Measurements from ENCODE around the gene KCNH4. TPM values are rescaled to one million over a fixed set of nuclear protein-coding genes. Genes with fewer than 3 reads are reported as not detected.

Gene KCNH4
- total RNA-seq, 1 experiment from 2014 or later, result 1.5 TPM

DNA sequence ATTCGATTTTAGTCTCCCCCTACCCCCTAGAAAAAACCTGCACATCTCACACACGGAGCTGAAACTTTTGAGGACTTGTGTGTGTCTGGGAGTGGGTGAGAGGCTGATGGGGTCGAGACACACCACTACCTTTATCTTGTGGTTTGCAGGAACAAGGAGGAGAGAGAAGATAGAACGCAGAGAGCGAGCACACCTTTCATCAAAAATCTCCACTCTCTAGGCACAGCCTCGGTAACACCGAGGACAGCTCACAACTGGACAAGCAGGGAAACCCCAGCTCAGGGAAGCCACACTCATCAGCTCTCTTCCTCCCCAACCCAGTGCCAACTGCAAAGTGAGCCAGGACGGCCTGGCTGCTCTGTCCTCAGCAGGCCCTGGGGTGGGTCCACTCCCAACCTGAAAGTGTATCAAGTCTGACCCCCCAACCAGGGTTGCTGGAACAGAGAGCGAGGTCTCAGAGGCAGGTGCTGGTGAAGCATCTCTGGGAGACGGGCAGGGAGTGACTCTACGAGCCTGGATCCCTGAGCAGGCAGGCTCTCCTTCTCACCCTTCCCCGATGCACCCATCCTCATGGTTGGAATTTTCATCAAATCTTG, 18.6 kb upstream of the KCNH4 start:
- Histone ChIP-seq H3K27ac (ENCODE audit: low read length) (no peak overlapping the region), H3K4me3 (ENCODE audit: low read depth in 2 of 2, low read length in 2 of 2) (no peak overlapping the region), H3K36me3 (ENCODE audit: control insufficient read depth, insufficient read depth, low read length) (0 out of 2 replicates have a peak, but pooled peaks cover 4% of the 10 kb centered on the region), H3K27me3 (ENCODE audit: control insufficient read depth, insufficient read depth, low read length) (no peaks in the 10 kb centered on the region), H3K9me3 (ENCODE audit: control insufficient read depth, insufficient read depth, low read depth, low read length) (no peaks in the 10 kb centered on the region), H3K4me1 (ENCODE audit: control insufficient read depth, insufficient read depth, low read length) (no peaks in the 10 kb centered on the region; the same call in 1 of the 2 replicates)
- ChIA-PET CTCF (no interaction called here), POLR2A (no interaction called here)
- intact Hi-C loops (cut with micrococcal nuclease; ENCODE audit: unreplicated experiment), result no loop called here
- no peak for ATAC-seq
- DNase-seq (ENCODE audit: low read depth, low spot score), result no peak
- no TSS peak for BruUV-seq (replicated peaks)
- in situ Hi-C loops (cut with HindIII; ENCODE audit: low pct_unique_long_range_greater_than_20kb, low sequenced_read_pairs), result no loop called here
- TF ChIP-seq, protein P1, sequence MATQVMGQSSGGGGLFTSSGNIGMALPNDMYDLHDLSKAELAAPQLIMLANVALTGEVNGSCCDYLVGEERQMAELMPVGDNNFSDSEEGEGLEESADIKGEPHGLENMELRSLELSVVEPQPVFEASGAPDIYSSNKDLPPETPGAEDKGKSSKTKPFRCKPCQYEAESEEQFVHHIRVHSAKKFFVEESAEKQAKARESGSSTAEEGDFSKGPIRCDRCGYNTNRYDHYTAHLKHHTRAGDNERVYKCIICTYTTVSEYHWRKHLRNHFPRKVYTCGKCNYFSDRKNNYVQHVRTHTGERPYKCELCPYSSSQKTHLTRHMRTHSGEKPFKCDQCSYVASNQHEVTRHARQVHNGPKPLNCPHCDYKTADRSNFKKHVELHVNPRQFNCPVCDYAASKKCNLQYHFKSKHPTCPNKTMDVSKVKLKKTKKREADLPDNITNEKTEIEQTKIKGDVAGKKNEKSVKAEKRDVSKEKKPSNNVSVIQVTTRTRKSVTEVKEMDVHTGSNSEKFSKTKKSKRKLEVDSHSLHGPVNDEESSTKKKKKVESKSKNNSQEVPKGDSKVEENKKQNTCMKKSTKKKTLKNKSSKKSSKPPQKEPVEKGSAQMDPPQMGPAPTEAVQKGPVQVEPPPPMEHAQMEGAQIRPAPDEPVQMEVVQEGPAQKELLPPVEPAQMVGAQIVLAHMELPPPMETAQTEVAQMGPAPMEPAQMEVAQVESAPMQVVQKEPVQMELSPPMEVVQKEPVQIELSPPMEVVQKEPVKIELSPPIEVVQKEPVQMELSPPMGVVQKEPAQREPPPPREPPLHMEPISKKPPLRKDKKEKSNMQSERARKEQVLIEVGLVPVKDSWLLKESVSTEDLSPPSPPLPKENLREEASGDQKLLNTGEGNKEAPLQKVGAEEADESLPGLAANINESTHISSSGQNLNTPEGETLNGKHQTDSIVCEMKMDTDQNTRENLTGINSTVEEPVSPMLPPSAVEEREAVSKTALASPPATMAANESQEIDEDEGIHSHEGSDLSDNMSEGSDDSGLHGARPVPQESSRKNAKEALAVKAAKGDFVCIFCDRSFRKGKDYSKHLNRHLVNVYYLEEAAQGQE (IDR thresholded peaks at IDR 0.05; ENCODE audit: insufficient read depth in 1 of 2, low read depth in 2 of 2, low read length in 1 of 2), result no peak
- TF ChIP-seq POLR2AphosphoS5 (IDR thresholded peaks at IDR 0.05; ENCODE audit: low read depth, low read length), result no peak
- TF ChIP-seq, protein P2, sequence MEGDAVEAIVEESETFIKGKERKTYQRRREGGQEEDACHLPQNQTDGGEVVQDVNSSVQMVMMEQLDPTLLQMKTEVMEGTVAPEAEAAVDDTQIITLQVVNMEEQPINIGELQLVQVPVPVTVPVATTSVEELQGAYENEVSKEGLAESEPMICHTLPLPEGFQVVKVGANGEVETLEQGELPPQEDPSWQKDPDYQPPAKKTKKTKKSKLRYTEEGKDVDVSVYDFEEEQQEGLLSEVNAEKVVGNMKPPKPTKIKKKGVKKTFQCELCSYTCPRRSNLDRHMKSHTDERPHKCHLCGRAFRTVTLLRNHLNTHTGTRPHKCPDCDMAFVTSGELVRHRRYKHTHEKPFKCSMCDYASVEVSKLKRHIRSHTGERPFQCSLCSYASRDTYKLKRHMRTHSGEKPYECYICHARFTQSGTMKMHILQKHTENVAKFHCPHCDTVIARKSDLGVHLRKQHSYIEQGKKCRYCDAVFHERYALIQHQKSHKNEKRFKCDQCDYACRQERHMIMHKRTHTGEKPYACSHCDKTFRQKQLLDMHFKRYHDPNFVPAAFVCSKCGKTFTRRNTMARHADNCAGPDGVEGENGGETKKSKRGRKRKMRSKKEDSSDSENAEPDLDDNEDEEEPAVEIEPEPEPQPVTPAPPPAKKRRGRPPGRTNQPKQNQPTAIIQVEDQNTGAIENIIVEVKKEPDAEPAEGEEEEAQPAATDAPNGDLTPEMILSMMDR (IDR thresholded peaks at IDR 0.05), result no peak
- no peak for TF ChIP-seq TCF7L2 (IDR thresholded peaks at IDR 0.05; ENCODE audit: low read depth, low read length)
- no peak for TF ChIP-seq SIN3A (IDR thresholded peaks at IDR 0.05; ENCODE audit: borderline replicate concordance, insufficient read depth, low read depth, low read length)

DNA sequence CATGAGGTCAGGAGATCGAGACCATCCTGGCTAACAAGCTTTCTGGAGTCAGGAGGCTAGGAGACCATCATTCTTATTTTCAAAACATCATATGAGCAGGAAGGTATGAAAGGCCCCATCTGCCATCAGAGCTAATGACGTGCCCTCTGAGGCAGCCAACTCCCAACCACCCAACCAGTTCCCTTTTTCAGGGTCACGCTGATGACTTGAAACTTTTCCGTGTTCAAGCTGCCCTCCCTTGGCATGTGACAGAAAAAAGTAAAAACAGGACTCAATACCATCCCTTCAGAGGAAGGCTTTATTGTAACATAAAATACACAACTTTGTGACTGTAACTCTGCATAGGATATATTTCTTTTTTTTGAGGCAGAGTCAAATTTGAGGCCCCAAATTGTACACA, 18.0 kb upstream of the KCNH4 start:
- no peak overlapping the region for H3K27ac ChIP-seq (ENCODE audit: low read length)
- in situ Hi-C loops (cut with HindIII; ENCODE audit: low pct_unique_long_range_greater_than_20kb, low sequenced_read_pairs), result no loop called here
- ChIA-PET POLR2A (interaction anchor here (0.7 kb wide), 1 partner anchor 71 kb away, joined by 3 read pairs; no protein-coding TSS in a partner anchor), CTCF (interaction anchor here (1.5 kb wide), 1 partner anchor 23 kb away, joined by 4 read pairs; no protein-coding TSS in a partner anchor)
- ATAC-seq, result no peak
- TF ChIP-seq, protein P2 (IDR thresholded peaks at IDR 0.05), result no peak
- TF ChIP-seq TCF7L2 (IDR thresholded peaks at IDR 0.05; ENCODE audit: low read depth, low read length), result no peak
- no peak for TF ChIP-seq SIN3A (IDR thresholded peaks at IDR 0.05; ENCODE audit: borderline replicate concordance, insufficient read depth, low read depth, low read length)
- TF ChIP-seq, protein P1 (IDR thresholded peaks at IDR 0.05; ENCODE audit: insufficient read depth in 1 of 2, low read depth in 2 of 2, low read length in 1 of 2), result no peak
- no peak for TF ChIP-seq POLR2AphosphoS5 (IDR thresholded peaks at IDR 0.05; ENCODE audit: low read depth, low read length)
- no peaks in the 10 kb centered on the region for H3K36me3 ChIP-seq (ENCODE audit: control insufficient read depth, insufficient read depth, low read length)
- DNase-seq (ENCODE audit: low read depth, low spot score), result no peak
- H3K4me1 ChIP-seq (ENCODE audit: control insufficient read depth, insufficient read depth, low read length), result no peaks in the 10 kb centered on the region; the same call in 1 of the 2 replicates
- no peaks in the 10 kb centered on the region for H3K27me3 ChIP-seq (ENCODE audit: control insufficient read depth, insufficient read depth, low read length)
- intact Hi-C loops (cut with micrococcal nuclease; ENCODE audit: unreplicated experiment), result no loop called here
- no TSS peak for BruUV-seq (replicated peaks)
- H3K9me3 ChIP-seq (ENCODE audit: control insufficient read depth, insufficient read depth, low read depth, low read length), result no peaks in the 10 kb centered on the region
- H3K4me3 ChIP-seq (ENCODE audit: low read depth in 2 of 2, low read length in 2 of 2), result no peak overlapping the region

Measured in Panc1 (cell line).